Urinary bladder (tissue), 4 donors: Measurements from ENCODE around the gene DDR1. TPM values are rescaled to one million over a fixed set of nuclear protein-coding genes. Genes with fewer than 3 reads are reported as not detected.
"Not testable (repeated sequence)": the region's sequence is repeated elsewhere in the genome, so short reads cannot be mapped to it uniquely, and the experiment has no call there.

Experiments
- DNase-seq: peaks from one replicate; pipeline ENCODE4 v3.0.0-alpha.2; 2015; ENCODE audit errors: extremely low spot score
- H3K27ac ChIP-seq: one replicate; pipeline ENCODE4 v1.5.1; 2013; ENCODE audit warnings: low read depth, mild to moderate bottlenecking, moderate library complexity
- H3K36me3 ChIP-seq: one replicate; pipeline ENCODE4 v1.6.1; 2013; ENCODE audit warnings: mild to moderate bottlenecking, moderate library complexity; ENCODE audit not compliant: insufficient read depth
- H3K4me1 ChIP-seq: one replicate; pipeline ENCODE4 v1.6.1; 2013; ENCODE audit warnings: mild to moderate bottlenecking, moderate library complexity; ENCODE audit not compliant: insufficient read depth
- H3K4me3 ChIP-seq: one replicate; pipeline ENCODE4 v1.5.1; 2013; ENCODE audit warnings: low read depth, low read length
- WGBS: extraction: QIAGEN DNeasy Blood & Tissue Kit; methylation state at CpG from one replicate; pipeline ENCODE4 v1.1.7; 2013; 5-methylcytosine and 5-hydroxymethylcytosine counted together
- polyA plus RNA-seq: library from polyadenylated mRNA; stranded (reverse); fragments of 200-250 nt; gene quantifications from one replicate; pipeline ENCODE4 v1.2.3, GENCODE V29; 2013
- total RNA-seq: library from RNA; depleted of rRNA; stranded (reverse); fragments of >200 nt; gene quantifications from one replicate; pipeline ENCODE4 v1.2.3, GENCODE V29; 2014
- donor health status: healthy with polysubstance abuse.
- donor health status: healthy.

The DDR1 gene
- total and polyA plus RNA-seq, 2 donors, result 33.8 to 44.7 TPM

DNA sequence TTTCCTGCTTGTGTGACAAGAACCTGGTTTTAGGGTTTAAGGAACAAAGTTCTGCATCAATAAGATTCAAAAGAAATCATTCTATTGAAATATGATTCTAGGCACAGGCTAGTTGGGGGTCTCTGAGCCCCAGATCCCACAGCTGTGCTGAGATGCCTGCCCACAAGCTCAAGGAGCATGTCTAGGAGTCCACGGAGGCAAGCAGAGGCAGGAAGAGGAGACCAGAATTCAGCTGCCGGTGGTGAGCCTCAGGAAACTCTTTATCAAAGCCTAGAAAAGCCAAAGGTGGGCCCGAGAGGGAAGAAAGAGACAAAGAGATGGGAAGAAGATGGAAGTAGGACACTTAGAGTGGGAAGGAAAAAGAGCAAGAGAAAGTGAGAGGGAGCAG is 40.7 kb upstream of the DDR1 start:
- no peak overlapping the region for H3K27ac ChIP-seq
- DNase-seq, result no peak
- H3K4me3 ChIP-seq, result no peak overlapping the region
- no peaks in the 10 kb centered on the region for H3K4me1 ChIP-seq
- WGBS, result 55% methylated on average over 3 of the region's 3 CpGs
- H3K36me3 ChIP-seq, result no peaks in the 10 kb centered on the region

- 58% methylated on average over 3 of the region's 3 CpGs for WGBS
- no peak overlapping the region for H3K4me3 ChIP-seq
- no peaks in the 10 kb centered on the region for H3K36me3 ChIP-seq
- DNase-seq, result no peak
- H3K27ac ChIP-seq, result no peak overlapping the region
- H3K4me1 ChIP-seq, result no peaks in the 10 kb centered on the region
These were observed 40.2 kb upstream of the DDR1 start for GRCh38 chr6:30844118-30844535.

GRCh38 chr6:30845183-30845582 is 39.1 kb upstream of the DDR1 start:
- DNase-seq, result no peak
- 78% methylated on average over 8 of the region's 8 CpGs for WGBS
- no peak overlapping the region for H3K4me3 ChIP-seq
- H3K27ac ChIP-seq, result no peak overlapping the region
- no peaks in the 10 kb centered on the region for H3K36me3 ChIP-seq
- H3K4me1 ChIP-seq, result no peaks in the 10 kb centered on the region

DNA sequence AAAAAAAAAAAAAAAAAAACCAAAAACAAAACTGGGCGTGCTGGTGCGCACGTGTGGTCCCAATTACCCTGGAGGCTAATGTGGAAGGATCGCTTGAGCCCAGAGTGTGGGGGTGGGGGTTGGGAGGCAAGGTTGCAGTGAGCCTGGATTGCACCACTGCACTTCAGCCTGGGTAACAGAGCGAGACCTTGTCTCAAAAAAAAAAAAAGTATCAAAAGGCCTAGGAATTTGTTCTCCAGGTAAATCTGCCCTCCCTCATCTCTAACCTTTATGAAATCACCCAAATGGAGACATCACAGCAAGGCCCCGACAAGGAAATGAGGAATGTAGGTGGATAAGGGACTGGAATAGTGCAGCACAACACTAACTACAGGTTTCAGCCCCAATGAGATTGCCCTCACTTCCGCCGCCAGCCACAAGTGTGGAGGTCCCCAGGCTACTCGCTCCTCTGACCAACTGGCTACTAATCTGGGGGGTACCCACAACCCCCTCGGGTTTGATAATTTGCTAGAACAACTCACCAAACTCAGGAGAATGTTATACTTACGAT is 36.8 kb upstream of the DDR1 start:
- 67% methylated on average over 11 of the region's 11 CpGs for WGBS
- Histone ChIP-seq H3K36me3 (no peaks in the 10 kb centered on the region), H3K4me3 (no peak overlapping the region), H3K4me1 (no peaks in the 10 kb centered on the region), H3K27ac (no peak overlapping the region)
- DNase-seq, result no peak

DNA sequence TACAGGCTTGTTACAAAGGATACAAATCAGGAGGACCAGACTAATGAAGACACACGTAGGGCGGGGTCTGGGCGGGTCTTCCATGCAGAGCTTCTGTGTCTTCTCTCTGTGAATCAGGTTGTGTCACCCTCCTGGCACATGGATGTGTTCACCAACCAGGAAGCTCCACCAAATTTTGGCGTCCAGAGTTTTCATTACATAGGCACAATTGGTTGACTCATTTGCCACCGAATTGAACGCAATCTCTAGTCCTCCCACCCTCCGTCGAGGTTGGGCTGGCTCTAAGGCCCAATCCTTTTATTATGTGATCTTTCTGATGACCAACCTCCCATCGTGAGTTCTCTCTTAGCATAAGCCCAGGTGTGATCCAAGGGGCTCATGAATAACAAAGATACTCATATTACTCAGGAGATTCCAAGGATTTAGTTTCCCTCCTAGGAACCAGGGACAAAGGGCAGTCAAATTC is 36.3 kb upstream of the DDR1 start:
- WGBS, result 77% methylated on average over 9 of the region's 9 CpGs
- H3K27ac ChIP-seq, result no peak overlapping the region

DNA sequence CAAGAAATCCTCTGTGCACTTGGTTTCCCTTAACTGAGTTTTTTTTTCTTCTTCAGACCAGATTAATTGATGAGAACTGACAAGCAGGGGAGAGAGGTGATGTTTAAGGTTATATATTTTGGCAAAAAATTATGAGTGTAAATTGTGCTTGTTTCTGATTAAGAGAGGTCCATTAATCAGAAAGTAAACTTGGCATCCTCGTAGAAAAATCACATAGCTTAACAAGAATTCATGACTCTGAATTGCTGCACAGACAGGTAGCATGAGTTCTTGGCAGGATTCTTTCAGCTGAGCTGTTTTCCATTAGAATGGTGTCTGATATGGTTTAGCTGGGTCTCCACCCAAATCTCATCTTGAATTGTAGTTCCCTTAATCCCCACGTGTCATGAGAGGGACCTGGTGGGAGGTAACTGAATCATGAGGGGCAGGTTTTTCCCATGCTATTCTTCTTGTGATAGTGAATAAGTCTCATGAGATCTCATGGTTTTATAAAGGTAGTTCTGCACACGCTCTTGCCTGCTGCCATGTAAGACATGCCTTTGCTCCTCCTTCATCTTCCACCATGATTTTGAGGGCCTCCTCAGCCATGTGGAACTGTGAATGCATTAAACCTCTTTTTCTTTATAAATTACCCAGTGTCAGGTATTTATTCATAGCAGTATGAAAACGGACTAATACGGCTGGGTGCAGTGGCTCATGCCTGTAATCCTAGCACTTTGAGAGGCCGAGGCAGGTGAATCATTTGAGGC is 34.2 kb upstream of the DDR1 start:
- H3K36me3 ChIP-seq, result no peaks in the 10 kb centered on the region
- no peak overlapping the region for H3K4me3 ChIP-seq
- H3K27ac ChIP-seq, result no peak overlapping the region
- no peak for DNase-seq
- no peaks in the 10 kb centered on the region for H3K4me1 ChIP-seq
- WGBS, result 83% methylated on average over 6 of the region's 6 CpGs

More for the DNA sequence above, 36.3 kb upstream of the DDR1 start:
- H3K4me3 ChIP-seq, result no peak overlapping the region
- no peak for DNase-seq
- H3K4me1 ChIP-seq, result no peaks in the 10 kb centered on the region
- no peaks in the 10 kb centered on the region for H3K36me3 ChIP-seq

DNA sequence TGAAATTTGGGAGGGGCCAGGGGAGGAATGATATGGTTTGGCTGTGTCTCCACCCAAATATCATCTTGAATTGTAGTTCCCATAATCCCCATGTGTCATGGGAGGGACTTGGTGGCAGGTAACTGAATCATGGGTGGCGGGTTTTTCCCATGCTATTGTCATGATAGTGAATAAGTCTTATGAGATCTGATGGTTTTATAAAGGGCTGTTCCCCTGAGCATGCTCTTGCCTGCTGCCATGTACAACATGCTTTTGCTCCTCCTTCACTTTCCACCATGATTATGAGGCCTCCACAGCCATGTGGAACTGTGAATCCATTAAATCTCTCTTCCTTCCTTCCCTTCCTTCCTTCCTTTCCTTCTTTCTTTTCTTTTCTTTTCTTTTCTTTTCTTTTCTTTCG is 31.9 kb upstream of the DDR1 start:
- H3K27ac ChIP-seq, DNase-seq, H3K4me3 ChIP-seq, H3K4me1 ChIP-seq, H3K36me3 ChIP-seq: not testable (repeated sequence)
- WGBS, result 57% methylated on average over 2 of the region's 2 CpGs

GRCh38 chr6:30854285-30855040 is 29.9 kb upstream of the DDR1 start:
- no peak for DNase-seq
- Histone ChIP-seq H3K27ac (no peak overlapping the region), H3K36me3 (no peaks in the 10 kb centered on the region), H3K4me3 (no peak overlapping the region), H3K4me1 (no peaks in the 10 kb centered on the region)
- WGBS, result 90% methylated on average over 5 of the region's 5 CpGs

- DNase-seq, result no peak
- Histone ChIP-seq H3K4me1 (no peaks in the 10 kb centered on the region), H3K4me3 (no peak overlapping the region), H3K27ac (no peak overlapping the region), H3K36me3 (no peaks in the 10 kb centered on the region)
- WGBS, result 79% methylated on average over 6 of the region's 6 CpGs
These were observed 28.8 kb upstream of the DDR1 start for GRCh38 chr6:30855429-30856075.

GRCh38 chr6:30857112-30857511 is 27.2 kb upstream of the DDR1 start:
- Histone ChIP-seq H3K36me3 (no peaks in the 10 kb centered on the region), H3K4me3 (no peak overlapping the region), H3K4me1 (no peaks in the 10 kb centered on the region), H3K27ac (no peak overlapping the region)
- 64% methylated on average over 5 of the region's 5 CpGs for WGBS
- DNase-seq, result no peak

GRCh38 chr6:30857549-30857948 is 26.8 kb upstream of the DDR1 start:
- WGBS, result 38% methylated on average over 5 of the region's 5 CpGs
- H3K4me3 ChIP-seq, result no peak overlapping the region
- no peak overlapping the region for H3K27ac ChIP-seq
- no peak for DNase-seq
- H3K36me3 ChIP-seq, result no peaks in the 10 kb centered on the region
- H3K4me1 ChIP-seq, result no peaks in the 10 kb centered on the region

DNA sequence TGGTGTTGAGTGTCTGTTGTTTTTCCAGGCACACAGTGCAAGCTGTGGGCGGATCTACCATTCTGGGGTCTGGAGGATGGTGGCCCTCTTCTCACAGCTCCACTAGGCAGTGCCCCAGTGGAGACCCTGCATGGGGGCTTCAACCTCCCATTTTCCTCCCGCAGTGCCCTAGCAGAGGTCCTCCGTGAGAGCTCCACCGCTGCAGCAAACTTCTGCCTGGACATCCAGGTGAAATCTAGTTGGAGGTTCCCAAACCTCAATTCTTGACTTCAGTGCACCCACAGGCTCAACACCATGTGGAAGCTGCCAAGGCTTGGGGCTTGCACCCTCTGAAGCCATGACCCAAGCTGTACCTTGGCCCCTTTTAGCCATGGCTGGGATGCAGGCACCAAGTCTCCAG is 24.6 kb upstream of the DDR1 start:
- not testable (repeated sequence) for H3K4me3 ChIP-seq, H3K36me3 ChIP-seq, DNase-seq, H3K4me1 ChIP-seq, H3K27ac ChIP-seq
- WGBS, result 98% methylated on average over 4 of the region's 4 CpGs

- H3K36me3 ChIP-seq, result no peaks in the 10 kb centered on the region
- no peak overlapping the region for H3K4me3 ChIP-seq
- no peak overlapping the region for H3K27ac ChIP-seq
- H3K4me1 ChIP-seq, result no peaks in the 10 kb centered on the region
- WGBS, result 77% methylated on average over 3 of the region's 3 CpGs
- DNase-seq, result no peak
These were observed 22.9 kb upstream of the DDR1 start for GRCh38 chr6:30861257-30862048.
